GM03348 (cell line): ENCODE data around the gene ADM5.

Experiments
- DNase-seq: peaks from one replicate; pipeline ENCODE4 v3.0.0; 2012; ENCODE audit warnings: low spot score

The ADM5 gene

GRCh38 chr19:49658566-49659442, 30.6 kb upstream of the ADM5 start:
- no peak for DNase-seq

- DNase-seq = no peak
Observed at GRCh38 chr19:49660338-49660961, 28.9 kb upstream of the ADM5 start.

- no peak for DNase-seq
Observed at GRCh38 chr19:49662011-49662410, 27.4 kb upstream of the ADM5 start.

- DNase-seq = no peak
Observed at GRCh38 chr19:49663224-49663623, 26.2 kb upstream of the ADM5 start.

- peak; percentile 92 for DNase-seq
Observed at GRCh38 chr19:49664171-49665035, 25.0 kb upstream of the ADM5 start.

- DNase-seq = no peak
Observed at GRCh38 chr19:49665036-49665350, 24.4 kb upstream of the ADM5 start.

- DNase-seq = peak; percentile 97
Observed at GRCh38 chr19:49665351-49666119, 23.9 kb upstream of the ADM5 start, which contains the start of the genes BCL2L12 and IRF3. TSS of gene BCL2L12 (plus strand) at chr19:49665933. CDS start at chr19:49666693, 760 bp downstream. TSS of gene IRF3 (minus strand) at chr19:49665857. CDS start at chr19:49664838, 1,019 bp downstream.

GRCh38 chr19:49666120-49666444, 23.3 kb upstream of the ADM5 start:
- DNase-seq = no peak

GRCh38 chr19:49667473-49667872, 21.9 kb upstream of the ADM5 start:
- no peak for DNase-seq

GRCh38 chr19:49669516-49669915, 19.9 kb upstream of the ADM5 start:
- DNase-seq = no peak

- DNase-seq = peak; percentile 82
Observed at GRCh38 chr19:49672131-49672919, 17.1 kb upstream of the ADM5 start.

GRCh38 chr19:49676136-49676783, 13.1 kb upstream of the ADM5 start:
- peak; percentile 91 for DNase-seq

- peak; percentile 96 for DNase-seq
Observed at GRCh38 chr19:49676784-49677230, 12.6 kb upstream of the ADM5 start.

GRCh38 chr19:49677231-49677900, 12.0 kb upstream of the ADM5 start, which contains the start of gene PRMT1:
TSS of gene PRMT1 (plus strand) at chr19:49677271. CDS start at chr19:49677281, 10 bp downstream.
- DNase-seq = peak; percentile 66

GRCh38 chr19:49677901-49678674, 11.3 kb upstream of the ADM5 start:
- DNase-seq = peak; percentile 69

GRCh38 chr19:49678985-49679770, 10.2 kb upstream of the ADM5 start:
- no peak for DNase-seq

GRCh38 chr19:49679771-49680413, 9.5 kb upstream of the ADM5 start:
- no peak for DNase-seq
